ENCODE data around the gene RBM47.
"Not testable (repeated sequence)": the region's sequence is repeated elsewhere in the genome, so short reads cannot be mapped to it uniquely, and the experiment has no call there.

RBM47 gene

DNA sequence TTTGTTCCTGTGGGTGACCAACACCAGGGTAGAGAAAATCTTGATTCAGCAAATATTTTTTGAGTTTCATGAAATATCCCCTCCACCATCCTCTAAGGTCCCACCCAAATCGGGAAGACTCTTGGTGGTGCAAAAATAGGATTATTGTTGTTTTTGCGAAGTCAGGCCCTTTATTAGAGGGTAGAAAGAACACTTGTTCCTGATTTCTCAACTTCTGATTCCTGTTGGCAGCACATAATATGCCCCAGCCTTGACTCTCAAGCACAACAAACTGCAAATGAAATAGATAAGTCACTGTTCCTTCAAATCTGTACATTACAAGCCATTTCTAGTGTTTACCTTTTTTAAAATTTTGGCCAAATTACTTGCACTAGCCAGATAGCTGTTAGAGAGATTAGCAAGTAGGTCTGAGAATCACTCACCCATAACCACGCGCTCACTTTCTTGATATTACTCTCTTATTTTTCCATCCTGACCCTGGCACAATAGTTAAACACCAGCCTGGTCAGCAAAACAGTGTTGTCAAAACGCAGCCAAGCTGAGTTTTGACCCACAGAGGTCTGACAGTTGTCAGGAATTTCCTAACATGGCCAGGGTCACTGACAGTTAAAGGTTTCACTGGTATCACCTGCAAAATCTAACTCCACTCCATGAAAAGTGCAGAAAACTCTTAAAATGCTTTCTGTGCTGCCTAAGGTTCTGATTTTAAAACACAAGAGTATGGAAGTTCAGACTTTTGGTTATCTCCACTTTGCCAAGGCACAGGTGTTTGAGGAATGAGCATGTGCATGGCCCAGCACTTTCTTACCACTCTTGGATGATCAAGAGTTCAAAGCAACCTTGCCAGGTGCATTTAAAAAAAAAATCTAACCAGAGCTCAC lies 69.8 kb downstream of the RBM47 start:
- peak; percentile 58 for DNase-seq

DNA sequence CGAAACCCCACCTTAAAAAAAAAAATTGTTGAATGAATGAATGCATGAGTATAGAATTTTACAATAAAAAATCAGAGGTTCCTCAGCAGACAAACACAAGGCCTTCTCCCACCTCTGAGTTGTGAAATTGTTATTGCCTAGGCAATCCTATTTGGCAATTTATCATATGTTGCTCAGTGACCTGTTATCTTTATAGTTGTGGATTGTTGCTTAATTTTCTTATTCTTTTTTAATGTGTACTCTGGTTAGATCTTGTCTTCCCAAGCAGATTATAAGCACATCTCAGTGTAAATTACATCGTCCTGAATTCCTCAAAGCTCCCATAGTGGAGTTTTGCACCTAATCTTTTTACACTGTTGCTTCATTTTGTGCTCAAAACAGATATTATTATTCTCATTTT lies 71.9 kb downstream of the RBM47 start:
- no peak for DNase-seq

DNA sequence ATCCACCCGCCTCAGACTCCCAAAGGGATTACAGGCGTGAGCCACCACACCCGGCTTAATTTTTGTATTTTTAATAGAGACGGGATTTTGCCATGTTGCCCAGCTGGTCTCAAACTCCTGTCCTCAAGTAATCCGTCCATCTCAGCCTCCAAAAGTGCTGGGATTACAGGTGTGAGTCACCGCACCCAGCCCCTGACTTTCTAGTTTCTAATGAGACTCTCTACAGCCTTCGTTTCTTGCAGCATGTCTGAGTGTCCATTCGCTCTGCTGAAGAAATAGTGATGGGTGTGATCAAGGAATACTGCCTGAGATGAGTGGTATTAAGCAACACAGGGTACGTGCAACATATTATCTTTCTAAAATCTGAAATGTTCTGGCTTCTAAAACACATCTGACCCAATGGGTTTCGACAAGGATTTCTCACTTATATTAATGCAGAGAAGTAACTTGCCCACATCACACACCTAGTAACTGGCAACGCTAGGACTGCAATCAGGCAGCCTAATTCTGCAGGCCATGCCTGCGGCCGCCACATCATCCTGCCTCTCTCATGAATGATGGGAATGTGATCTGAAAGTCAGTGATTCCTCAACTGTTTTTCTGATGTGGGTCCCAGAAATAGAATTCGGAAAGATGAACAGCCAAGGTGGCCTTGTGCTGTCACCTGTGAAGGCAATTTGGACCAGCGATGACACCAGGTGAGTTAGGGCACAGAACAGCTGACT lies 74.3 kb downstream of the RBM47 start:
- DNase-seq: no peak

DNA sequence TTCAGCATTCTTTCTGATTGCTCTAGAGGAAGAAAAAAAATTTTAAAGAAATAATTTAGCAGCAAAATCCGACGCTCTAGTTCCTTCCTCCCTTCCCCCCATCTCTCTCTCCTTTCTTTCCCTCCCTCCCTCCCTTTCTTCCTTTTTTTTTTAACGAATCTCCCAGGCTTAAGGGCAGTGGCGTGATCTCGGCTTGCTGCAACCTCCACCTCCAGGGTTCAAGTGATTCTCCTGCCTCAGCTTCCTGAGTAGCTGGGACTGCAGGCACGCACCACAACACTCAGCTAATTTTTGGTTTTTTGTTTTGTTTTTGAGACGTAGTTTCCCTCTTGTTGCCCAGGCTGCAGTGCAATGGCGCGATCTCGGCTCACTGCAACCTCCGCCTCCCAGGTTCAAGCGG lies 75.0 kb downstream of the RBM47 start:
- not testable (repeated sequence) for DNase-seq

DNA sequence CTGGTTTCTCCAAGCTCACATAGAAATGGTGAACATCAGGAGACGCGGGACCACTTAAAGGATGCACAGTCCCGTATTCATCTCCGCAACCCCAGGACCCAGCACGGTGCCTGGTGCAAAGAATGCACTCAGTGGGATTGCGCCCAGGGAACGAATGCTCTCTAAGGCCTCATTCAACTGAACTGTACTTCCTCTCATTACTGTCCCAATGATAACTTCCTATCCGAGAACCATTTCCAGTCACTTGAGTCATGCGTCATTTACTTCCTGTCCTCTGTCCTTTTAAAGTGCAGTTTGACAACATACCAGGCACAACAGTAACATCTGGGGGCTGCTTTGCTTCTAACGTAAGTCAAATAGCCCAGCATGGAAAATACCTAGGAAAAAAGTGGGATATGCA lies 75.7 kb downstream of the RBM47 start:
- no peak for DNase-seq

DNA sequence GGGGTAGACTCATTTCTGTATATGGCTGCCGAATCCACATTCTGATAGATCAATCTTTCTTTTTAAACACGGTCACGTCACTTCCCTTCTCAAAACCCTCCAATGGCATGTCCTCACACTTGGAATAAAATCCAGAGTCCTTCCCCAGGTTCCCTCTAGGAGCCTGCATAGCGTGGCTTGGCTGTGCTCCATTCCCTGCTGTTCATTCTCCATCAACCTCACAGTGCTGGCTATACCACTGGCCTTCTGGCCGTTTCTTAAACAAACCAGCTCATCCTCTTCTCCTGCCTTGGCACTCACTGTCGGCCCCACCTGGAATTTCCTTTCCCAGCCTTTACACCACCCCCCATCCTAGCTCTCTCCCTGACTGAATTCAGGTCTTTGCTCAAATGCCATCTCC lies 77.1 kb downstream of the RBM47 start:
- DNase-seq: no peak

DNA sequence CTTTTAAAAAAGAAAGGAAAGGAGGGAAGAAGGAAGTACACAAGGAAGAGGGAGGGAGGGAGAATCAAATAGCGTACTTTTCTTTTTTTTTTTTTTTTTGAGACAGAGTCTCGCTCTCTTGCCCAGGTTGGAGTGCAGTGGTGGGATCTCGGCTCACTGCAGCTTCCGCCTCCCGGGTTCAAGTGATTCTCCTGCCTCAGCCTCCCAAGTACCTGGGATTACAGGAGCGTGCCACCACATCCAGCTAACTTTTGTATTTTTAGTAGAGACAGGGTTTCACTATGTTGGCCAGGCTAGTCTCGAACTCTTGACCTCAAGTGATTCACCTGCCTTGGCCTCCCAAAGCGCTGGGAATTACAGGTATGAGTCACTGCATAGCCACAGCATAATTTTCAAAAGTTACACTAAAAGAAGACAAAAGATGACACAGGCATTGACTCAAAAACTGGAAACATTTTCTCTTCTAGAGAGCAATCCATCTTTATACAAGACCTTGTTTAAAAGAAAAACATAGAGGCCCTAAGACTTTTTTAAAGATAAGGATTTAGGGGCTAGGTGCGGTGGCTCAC lies 78.0 kb downstream of the RBM47 start:
- DNase-seq: peak; percentile 50

DNA sequence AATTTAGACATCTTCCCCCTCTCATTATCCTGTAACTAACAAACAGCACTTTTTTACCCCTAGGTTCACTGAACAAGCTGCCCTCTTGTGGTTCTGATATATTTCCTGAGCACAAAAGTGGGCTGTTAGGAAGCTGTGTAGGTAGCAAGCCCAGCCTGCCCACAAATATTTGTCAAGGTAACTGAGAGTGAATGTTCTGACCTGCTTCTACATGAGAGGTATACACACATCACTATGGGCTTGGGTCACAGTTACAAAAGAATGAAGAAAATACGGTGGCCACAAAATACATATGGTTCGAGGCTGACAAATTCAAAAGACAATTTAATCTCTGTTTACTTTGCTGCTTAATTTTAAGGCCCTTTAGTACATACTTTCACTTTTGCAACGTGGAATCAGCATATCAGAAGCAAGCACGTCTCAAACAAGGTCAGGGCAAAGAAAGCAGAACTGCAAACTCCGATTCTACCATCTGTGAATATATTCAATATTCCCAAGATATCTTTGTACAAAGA lies 78.7 kb downstream of the RBM47 start:
- peak; percentile 36 for DNase-seq

DNA sequence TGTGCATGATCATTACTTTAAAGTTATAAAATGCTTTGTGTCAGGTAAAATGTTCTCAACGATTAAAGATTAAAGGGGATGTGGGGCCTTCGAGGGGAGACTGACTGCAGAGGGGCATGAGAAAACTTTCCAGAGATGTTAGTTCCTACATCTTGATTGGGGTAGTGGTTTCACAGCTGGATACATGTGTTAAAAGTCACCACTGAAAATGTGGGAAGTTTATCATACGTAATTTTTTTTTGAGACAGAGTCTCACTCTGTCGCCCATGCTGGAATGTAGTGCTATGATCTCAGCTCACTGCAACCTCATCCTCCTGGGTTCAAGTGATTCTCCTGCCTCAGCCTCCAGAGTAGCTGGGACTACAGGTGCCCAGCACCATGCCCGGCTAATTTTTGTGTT lies 79.5 kb downstream of the RBM47 start:
- no peak for DNase-seq

DNA sequence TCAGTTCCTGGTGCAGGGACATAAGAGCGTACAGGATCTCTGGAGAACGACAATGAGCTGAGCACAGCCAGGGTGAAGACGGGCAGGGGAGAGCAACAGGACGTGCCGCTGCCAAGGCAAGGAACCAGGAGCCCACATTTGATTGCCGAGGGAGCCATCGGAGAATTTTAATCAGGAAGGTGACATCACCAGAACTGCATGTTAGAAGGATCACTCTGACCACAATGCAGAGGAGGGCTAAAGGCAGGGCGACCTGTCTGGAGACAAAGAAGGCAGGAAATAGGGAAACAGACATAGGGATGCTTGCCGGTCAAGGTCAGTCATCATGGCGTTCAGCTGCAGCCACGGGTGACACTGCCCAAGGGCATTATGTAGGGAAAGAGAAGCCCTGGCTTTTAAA lies 81.4 kb downstream of the RBM47 start:
- DNase-seq: no peak

DNA sequence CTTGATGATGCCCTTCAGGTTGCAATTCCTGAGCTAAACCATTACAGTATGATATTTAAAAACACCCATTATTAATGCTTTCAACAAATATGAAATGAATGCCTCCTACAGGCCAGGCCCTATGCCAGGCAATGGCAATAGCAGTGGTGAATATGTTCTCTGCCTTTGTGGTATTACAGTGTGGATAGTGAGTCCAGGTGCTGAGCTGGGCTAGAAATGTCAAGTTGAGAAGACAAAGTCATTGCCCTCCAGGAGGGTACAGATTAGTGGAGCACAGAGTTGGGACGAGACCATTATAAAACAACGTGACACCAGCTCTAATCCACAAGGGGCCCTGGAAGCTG lies 81.9 kb downstream of the RBM47 start:
- DNase-seq: no peak

DNA sequence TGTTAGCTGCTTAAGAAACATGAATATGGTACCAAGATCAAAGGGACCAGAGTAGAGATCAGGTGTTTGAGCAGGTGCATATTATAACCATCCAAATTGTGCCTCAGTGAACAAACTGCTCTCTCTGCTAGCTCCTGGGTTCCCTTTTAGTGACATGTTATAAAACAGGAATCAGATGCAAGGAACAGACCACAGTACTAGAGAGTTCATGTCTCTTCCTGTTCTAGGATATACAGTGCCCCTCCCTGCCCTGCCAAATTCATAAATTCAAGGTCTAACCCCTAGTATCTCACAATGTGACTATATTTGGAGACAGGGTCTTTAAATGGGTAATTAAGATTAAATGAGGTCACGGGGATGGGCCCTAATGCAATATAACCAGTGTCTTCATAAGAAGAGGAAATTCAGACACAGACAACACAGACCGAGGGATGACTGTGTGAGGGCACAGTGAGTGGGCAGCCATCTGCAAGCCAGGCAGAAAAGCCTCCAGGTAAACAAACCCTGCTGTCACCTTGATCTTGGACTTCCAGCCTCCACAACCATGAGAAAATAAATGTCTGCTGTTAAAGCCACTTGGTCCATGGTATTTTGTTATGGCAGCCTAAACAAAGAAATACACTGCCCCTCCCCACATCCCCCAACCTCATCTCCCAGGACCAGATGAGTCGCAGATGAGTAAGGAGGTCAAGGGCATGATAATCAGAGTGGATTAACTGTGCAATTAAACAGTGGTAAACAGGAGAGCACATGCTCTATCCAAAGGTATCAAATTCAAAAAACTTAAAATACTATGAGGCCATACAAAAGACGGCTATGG lies 82.5 kb downstream of the RBM47 start:
- DNase-seq: no peak

DNA sequence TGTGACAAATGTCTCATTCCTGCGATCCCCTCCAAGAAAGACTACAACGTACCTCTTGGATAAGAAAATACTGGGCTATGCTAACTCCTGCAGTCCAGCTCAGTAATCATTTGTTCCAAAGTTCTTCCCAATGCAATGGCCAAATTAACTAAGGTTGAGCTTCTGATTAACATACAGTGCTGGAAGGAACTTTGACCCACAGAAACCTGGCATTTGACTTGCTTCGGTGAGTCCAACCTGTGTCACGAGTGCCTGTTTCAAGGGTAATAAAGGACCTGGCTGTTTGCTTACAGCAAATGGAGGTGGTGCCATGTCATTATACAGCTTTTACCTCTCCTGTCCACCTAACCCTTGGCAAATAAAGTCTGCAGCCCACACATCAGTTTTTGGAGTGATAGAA lies 83.2 kb downstream of the RBM47 start:
- DNase-seq: no peak

DNA sequence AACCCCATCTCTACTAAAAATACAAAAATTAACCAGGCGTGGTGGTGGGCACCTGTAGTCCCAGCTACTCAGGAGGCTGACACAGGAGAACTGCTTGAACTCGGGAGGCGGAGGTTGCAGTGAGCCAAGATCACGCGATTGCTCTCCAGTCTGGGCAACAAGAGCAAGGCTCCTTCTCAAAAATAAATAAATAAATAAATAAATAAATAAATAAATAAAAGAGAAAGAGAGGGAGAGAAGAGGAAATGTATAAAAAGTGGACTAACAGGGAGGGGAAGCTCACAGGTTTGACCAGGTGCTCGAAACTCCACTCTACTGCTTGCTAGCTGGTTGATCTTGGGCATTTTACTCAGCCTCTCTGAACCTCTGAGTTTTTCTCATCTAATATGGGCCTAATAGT lies 84.2 kb downstream of the RBM47 start:
- DNase-seq: not testable (repeated sequence)

DNA sequence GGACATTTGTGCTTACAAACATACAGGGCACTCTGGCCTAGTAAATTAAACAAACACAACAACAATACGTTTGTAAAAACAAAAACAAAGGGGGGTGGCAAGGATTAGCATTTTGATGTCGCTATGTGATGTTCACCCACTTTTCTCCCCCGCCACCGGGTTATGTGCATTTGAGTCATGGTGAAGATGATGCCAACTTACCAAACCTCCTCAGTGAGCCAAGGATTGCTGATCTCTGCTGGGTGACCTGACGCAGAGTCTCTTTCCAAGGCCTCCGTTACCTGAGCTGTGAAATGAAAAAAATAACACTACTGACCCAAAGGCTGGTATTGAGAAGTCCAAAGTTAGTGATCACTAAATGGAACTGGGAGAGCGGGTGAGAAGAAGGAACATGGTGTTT lies 85.4 kb downstream of the RBM47 start:
- no peak for DNase-seq

DNA sequence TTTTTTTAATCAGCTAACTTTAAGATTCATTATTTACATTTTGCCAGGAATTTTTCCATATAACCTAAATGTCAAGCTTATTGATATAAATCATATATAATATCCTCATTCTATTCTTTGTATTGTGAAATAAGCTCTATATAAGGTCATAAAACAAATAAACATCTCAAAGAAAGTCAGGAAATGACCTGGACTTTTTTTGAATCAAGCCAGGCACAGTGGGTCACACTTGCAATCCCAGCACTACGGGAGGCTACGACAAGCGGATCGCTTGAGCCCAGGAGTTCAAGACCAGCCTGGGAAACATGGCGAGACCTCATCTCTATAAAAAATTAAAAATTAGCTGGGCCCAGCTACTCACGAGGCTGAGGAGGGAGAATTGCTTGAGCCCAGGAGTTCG lies 88.9 kb downstream of the RBM47 start:
- no peak for DNase-seq

DNA sequence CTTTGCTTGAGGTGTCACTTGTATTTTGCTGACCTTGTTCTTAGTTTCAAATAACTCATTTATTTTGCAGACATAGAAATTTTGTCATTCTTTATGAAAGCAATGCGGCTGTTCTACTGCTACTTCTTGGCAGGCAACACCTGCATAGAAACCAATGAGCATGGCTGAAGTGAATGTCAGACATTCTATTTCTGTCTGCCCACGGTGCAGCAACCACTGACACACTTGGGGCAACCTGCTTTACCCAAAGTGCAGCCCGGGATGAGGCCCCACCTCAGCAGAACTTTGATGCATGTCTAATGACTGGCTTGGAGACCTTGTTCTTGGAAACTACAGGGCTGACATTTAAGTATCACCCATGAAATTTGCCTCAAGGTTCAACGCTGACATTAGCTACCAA lies 93.6 kb downstream of the RBM47 start:
- DNase-seq: no peak

DNA sequence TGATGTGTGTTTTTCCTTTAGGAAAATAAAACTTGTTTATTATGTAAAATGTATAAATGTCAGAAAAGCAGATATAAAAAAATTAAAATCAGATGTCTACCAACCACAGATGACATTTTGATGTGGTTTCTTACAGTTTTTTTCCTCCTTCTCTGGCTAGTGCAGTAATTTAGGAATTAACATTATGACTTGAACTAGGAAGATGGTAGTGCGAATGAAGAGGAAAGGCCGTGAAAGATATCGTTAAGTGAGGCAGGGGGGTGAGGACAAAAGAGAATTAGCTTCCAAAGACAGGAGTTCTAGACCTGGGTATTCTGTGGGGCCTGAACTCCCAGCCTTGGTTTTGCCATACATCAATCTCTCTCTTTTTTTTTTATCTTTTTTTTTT lies 98.0 kb downstream of the RBM47 start:
- DNase-seq: no peak

DNA sequence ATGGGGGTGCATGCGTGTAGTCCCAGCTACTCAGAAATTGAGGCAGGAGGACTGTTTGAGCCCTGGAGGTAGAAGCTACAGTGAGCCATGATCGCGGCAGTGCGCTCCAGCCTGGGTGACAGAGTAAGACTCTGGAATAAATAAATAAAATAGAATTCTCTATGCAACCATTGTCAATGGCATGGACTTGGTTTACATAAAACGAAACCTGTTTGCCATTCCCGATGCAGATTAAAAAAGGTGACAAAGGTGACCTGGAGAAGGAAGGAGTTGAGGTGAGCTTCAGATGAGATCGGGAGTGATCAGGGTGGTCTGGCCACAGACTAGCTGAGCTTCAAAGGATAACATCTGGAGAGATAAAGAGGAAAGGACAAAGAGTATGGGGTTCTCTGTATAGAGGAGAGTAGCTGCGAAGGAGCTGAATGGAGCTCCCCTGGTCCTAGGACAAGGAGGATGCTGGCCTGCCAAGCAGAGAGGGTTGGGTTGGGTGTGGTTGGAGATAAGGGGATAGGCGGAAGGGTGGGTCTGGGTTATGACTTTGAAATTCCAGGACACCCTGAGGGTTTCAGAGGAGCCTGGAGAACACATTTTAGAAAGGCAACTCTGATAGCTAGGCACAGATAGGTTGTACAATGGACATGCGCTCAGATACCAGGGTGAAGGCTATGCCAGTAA lies 98.6 kb downstream of the RBM47 start:
- DNase-seq: no peak

DNA sequence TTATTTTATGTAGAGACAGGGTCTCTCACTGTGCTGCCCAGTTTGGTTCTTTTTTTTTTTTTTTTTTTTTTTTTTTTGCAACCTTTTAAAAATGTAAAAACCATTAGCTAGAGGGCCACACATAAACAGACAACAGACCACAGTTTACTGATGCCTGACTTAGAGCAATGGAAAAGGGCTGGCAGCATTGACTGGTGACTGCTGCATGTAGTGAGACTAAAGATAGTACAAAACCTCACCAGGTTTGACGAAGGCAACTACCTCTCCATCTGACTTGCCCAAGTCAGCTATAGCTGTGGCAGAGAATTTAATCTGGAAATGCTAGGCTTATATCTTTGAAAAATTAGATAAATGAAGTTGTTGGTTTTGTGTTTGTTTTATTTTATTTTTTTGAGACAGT lies 102.9 kb downstream of the RBM47 start:
- DNase-seq: no peak

DNA sequence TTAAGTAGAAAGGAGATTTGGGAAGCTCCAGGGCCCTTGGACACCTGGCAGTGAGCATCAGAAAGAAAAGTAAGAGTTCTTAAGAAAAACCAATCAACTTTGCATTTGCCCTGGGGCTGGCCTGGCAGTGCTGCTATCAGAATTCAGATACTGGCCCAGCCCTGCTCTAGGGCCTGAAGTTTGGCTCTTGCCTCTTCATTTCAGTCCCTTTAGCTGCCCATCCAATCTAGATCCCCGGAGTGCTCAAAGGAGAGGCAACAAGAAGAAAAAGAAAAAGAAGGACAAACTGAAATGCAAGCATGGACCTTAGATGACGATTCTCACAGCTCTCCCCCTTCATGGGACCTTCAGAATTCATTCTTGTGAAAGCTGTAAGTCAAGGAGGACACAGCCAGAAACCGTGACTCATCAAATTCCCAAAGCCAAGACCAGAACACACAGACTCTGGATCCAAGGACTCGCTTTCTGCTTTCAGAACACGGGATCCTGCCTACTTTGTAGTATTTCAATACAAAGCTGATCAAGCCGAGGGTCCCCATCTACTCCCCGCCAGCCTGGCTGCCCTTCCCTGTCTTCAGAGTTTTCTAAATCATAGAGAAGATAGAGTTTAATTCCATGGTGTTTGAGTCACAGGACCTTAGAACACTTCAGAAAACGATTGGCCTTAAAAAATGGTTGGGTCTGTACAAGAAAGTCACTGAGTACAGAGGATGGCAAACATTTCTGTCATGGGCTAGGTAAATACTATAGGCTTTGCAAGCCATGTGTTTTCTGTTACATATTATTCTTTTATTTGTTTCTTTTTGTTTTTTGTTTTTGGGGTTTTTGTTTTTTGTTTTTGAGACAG lies 103.7 kb downstream of the RBM47 start:
- DNase-seq: no peak
